ENCODE results near the gene AK1.

Gene AK1

GRCh38 chr9:127903557-127904475, 26.3 kb upstream of the AK1 start:
- H3K27ac Mint-ChIP-seq, result peak overlapping the region; percentile 95
- no peaks in the 10 kb centered on the region for H3K9me3 Mint-ChIP-seq
- H3K4me3 Mint-ChIP-seq, result peak overlapping the region; percentile 46
- intact Hi-C loops (cut with micrococcal nuclease), result no loop called here
- H3K36me3 Mint-ChIP-seq (ENCODE audit: low read depth), result peaks cover 10% of the 10 kb centered on the region
- H3K4me1 Mint-ChIP-seq (ENCODE audit: low read depth), result peaks cover 56% of the 10 kb centered on the region
- no peaks in the 10 kb centered on the region for H3K27me3 Mint-ChIP-seq

DNA sequence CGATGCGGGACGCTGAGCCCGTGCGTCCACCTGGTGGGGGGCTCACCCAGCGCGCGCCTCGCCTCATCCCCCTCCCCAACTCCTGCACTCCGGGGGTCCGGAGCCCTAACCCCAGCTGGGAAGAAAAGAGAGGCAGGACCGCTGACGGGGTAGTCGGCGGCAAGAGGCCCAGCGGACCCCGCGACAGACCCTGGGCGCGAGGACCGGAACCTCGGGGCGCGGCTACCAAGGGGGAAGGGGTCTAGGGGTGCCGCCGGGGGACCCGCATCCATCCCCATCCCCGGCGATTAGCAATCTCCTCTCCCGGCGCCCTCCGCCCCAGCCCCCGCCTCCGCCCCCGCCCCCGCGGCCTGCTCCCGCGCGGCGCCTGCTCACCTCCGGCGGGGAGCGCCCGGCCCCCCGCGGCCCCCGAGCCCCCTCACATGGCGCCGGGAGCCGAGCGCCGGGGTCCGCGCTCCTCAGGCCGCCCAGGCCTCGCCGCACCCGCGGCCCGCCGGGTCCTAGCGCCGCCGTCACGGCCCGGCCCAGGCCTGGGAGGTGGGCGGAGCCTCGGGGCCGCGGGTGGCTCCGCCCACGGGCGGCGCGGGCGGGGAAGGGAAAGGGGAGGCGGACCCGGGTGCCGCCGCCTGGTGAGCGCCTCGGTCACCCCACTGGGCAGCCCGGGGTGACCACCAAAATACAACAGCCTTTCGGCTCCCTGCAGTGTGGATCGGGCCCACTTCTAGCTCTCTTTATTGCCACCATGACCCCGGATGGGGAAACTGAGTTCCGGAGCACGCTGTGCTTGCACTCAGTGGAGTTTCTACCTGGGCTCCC, 21.9 kb upstream of the AK1 start, which contains the start of gene ST6GALNAC6:
TSS of gene ST6GALNAC6 (minus strand) at position 476 of the 816 bp plus-strand sequence. CDS start 1,622 bp downstream, outside the sequence.
- H3K4me1 Mint-ChIP-seq (ENCODE audit: low read depth), result peaks cover 54% of the 10 kb centered on the region
- H3K27ac Mint-ChIP-seq, result peak within 1 kb of the TSS; percentile 78
- no peaks in the 10 kb centered on the region for H3K27me3 Mint-ChIP-seq

GRCh38 chr9:127898433-127899127, 21.1 kb upstream of the AK1 start:
- Mint-ChIP-seq H3K4me3 (peak overlapping the region; percentile 79), H3K36me3 (ENCODE audit: low read depth) (peaks cover 41% of the 10 kb centered on the region), H3K9me3 (peaks cover 23% of the 10 kb centered on the region), H3K27ac (peak overlapping the region; percentile 78), H3K4me1 (ENCODE audit: low read depth) (peaks cover 47% of the 10 kb centered on the region), H3K27me3 (no peaks in the 10 kb centered on the region)
- intact Hi-C loops (cut with micrococcal nuclease), result no loop called here

More for the DNA sequence above, 21.9 kb upstream of the AK1 start, which contains the start of gene ST6GALNAC6:
- Mint-ChIP-seq H3K4me3 (peak within 1 kb of the TSS; percentile 81), H3K9me3 (peaks cover 15% of the 10 kb centered on the region), H3K36me3 (ENCODE audit: low read depth) (peaks cover 33% of the 10 kb centered on the region)
- intact Hi-C loops (cut with micrococcal nuclease), result no loop called here

- H3K27ac Mint-ChIP-seq, result peak overlapping the region; percentile 59
- H3K4me1 Mint-ChIP-seq (ENCODE audit: low read depth), result peaks cover 39% of the 10 kb centered on the region
- H3K4me3 Mint-ChIP-seq, result peak overlapping the region; percentile 40
- H3K36me3 Mint-ChIP-seq (ENCODE audit: low read depth), result peaks cover 54% of the 10 kb centered on the region
- intact Hi-C loops (cut with micrococcal nuclease), result no loop called here
- peaks cover 33% of the 10 kb centered on the region for H3K9me3 Mint-ChIP-seq
- no peaks in the 10 kb centered on the region for H3K27me3 Mint-ChIP-seq
Observed at GRCh38 chr9:127897193-127897692, 19.8 kb upstream of the AK1 start.

DNA sequence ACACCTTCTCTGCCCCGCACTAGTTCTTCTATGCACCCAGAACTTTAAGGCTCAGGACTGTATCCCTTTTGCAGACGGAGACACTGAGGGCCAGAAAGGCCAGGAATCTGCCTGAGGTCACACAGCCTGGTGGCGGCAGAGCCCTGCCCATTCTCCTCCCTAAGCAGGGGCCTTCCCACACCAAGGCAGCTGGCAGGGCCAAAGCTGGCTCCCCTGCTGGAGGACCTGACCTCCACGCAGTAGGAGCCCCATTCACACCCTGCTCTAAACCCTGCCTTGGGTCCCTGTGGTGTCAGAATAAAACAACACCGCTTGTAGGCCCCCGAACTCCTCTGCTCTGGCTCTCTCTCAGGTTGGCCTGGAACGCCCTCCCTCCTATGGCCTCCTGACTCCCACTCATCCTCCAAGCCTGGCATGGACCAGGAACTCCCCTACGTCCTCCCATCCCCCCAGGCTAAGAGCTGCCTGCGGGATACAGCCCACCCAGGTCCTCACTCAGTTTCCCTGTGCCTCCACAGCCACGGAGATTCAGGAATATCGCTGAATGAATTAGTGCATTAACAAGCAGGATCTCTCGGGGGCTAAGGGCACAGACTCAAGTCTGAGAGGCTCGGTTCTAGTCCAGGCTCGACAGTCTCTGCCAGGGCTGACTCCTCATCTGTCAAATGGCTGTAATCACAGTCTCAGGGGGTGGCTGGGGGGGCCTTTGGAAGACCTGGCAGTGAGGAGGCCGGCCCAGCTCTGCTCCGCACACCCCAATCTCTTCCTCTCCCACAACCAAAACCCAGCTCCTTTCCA, 19.1 kb upstream of the AK1 start:
- intact Hi-C loops (cut with micrococcal nuclease), result no loop called here
- Mint-ChIP-seq H3K36me3 (ENCODE audit: low read depth) (peaks cover 58% of the 10 kb centered on the region), H3K27ac (peak overlapping the region; percentile 59), H3K27me3 (no peaks in the 10 kb centered on the region), H3K4me3 (peak overlapping the region; percentile 40), H3K9me3 (peaks cover 33% of the 10 kb centered on the region), H3K4me1 (ENCODE audit: low read depth) (peaks cover 37% of the 10 kb centered on the region)

- peaks cover 33% of the 10 kb centered on the region for H3K9me3 Mint-ChIP-seq
- intact Hi-C loops (cut with micrococcal nuclease), result no loop called here
- H3K4me1 Mint-ChIP-seq (ENCODE audit: low read depth), result peaks cover 42% of the 10 kb centered on the region
- H3K27me3 Mint-ChIP-seq, result no peaks in the 10 kb centered on the region
- H3K27ac Mint-ChIP-seq, result no peak overlapping the region
- H3K4me3 Mint-ChIP-seq, result no peak overlapping the region
- peaks cover 66% of the 10 kb centered on the region for H3K36me3 Mint-ChIP-seq (ENCODE audit: low read depth)
Observed at GRCh38 chr9:127895811-127896210, 18.3 kb upstream of the AK1 start.

- peaks cover 81% of the 10 kb centered on the region for H3K36me3 Mint-ChIP-seq (ENCODE audit: low read depth)
- peaks cover 33% of the 10 kb centered on the region for H3K9me3 Mint-ChIP-seq
- intact Hi-C loops (cut with micrococcal nuclease), result no loop called here
- H3K27me3 Mint-ChIP-seq, result no peaks in the 10 kb centered on the region
- H3K27ac Mint-ChIP-seq, result no peak overlapping the region
- no peak overlapping the region for H3K4me3 Mint-ChIP-seq
- peaks cover 32% of the 10 kb centered on the region for H3K4me1 Mint-ChIP-seq (ENCODE audit: low read depth)
Observed at GRCh38 chr9:127893392-127893791, 15.9 kb upstream of the AK1 start.

DNA sequence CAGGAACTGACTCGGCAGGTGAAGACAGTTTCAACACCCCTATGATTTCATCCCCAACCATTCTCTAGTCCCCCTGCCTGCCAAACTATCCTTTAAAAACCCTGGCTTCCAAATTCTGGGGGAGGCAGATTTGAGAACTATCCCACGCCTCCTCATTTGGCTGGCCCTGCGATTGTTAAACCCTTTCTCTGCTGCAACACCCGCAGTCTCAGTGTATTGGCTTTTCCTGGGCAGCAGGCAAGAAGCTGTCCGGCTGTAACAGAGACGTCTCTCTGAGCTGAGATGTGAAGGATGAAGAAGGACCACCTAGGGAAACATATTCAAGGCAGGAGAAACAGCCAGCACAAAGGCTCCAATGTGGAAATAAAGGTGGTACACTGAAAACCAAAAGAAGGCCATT, 15.4 kb upstream of the AK1 start:
- H3K27ac Mint-ChIP-seq, result no peak overlapping the region
- H3K9me3 Mint-ChIP-seq, result peaks cover 33% of the 10 kb centered on the region
- H3K4me1 Mint-ChIP-seq (ENCODE audit: low read depth), result peaks cover 27% of the 10 kb centered on the region
- intact Hi-C loops (cut with micrococcal nuclease), result no loop called here
- peaks cover 86% of the 10 kb centered on the region for H3K36me3 Mint-ChIP-seq (ENCODE audit: low read depth)
- no peak overlapping the region for H3K4me3 Mint-ChIP-seq
- no peaks in the 10 kb centered on the region for H3K27me3 Mint-ChIP-seq

GRCh38 chr9:127890053-127890452, 12.6 kb upstream of the AK1 start:
- intact Hi-C loops (cut with micrococcal nuclease), result no loop called here
- H3K4me3 Mint-ChIP-seq, result no peak overlapping the region
- peaks cover 25% of the 10 kb centered on the region for H3K9me3 Mint-ChIP-seq
- H3K27ac Mint-ChIP-seq, result no peak overlapping the region
- H3K27me3 Mint-ChIP-seq, result no peaks in the 10 kb centered on the region
- H3K36me3 Mint-ChIP-seq (ENCODE audit: low read depth), result peaks cover 92% of the 10 kb centered on the region
- peaks cover 6% of the 10 kb centered on the region for H3K4me1 Mint-ChIP-seq (ENCODE audit: low read depth)

- H3K4me3 Mint-ChIP-seq, result no peak overlapping the region
Observed at GRCh38 chr9:127887792-127888191, 10.3 kb upstream of the AK1 start.

GRCh38 chr9:127886401-127886972, 9.0 kb upstream of the AK1 start:
- Mint-ChIP-seq H3K4me1 (ENCODE audit: low read depth) (peaks cover 29% of the 10 kb centered on the region), H3K9me3 (no peaks in the 10 kb centered on the region), H3K27me3 (peaks cover 3% of the 10 kb centered on the region), H3K27ac (no peak overlapping the region), H3K36me3 (ENCODE audit: low read depth) (peaks cover 84% of the 10 kb centered on the region), H3K4me3 (no peak overlapping the region)
- intact Hi-C loops (cut with micrococcal nuclease), result no loop called here

More at GRCh38 chr9:127887792-127888191, 10.3 kb upstream of the AK1 start:
- Mint-ChIP-seq H3K36me3 (ENCODE audit: low read depth) (peaks cover 92% of the 10 kb centered on the region), H3K27ac (no peak overlapping the region), H3K9me3 (peaks cover 3% of the 10 kb centered on the region), H3K4me1 (ENCODE audit: low read depth) (peaks cover 20% of the 10 kb centered on the region), H3K27me3 (peaks cover 2% of the 10 kb centered on the region)
- intact Hi-C loops (cut with micrococcal nuclease), result no loop called here

- intact Hi-C loops (cut with micrococcal nuclease), result no loop called here
- Mint-ChIP-seq H3K4me1 (ENCODE audit: low read depth) (peaks cover 31% of the 10 kb centered on the region), H3K9me3 (no peaks in the 10 kb centered on the region), H3K27me3 (peaks cover 3% of the 10 kb centered on the region), H3K27ac (no peak overlapping the region), H3K36me3 (ENCODE audit: low read depth) (peaks cover 76% of the 10 kb centered on the region), H3K4me3 (no peak overlapping the region)
Observed at GRCh38 chr9:127885508-127886281, 8.2 kb upstream of the AK1 start.

Measured in dendritic cell treated with granulocyte-macrophage colony-stimulating factor and Interleukin-4, amounts not matched to agents 40 ng/mL and 50 ng/mL, for 4 days (primary cell).